Right lobe of liver (tissue), 4 donors: ENCODE measurements around the gene TMOD4.

Source experiments
- POLR2A ChIP-seq: fragments of 450-650 bp; IDR thresholded peaks from one replicate; pipeline ENCODE4 v1.6.1; 2017; ENCODE audit warnings: antibody characterized with exemption, mild to moderate bottlenecking
- TF ChIP-seq, protein P1 (sequence below), 4 donors: fragments of 200-600 bp in 3 of 4; fragments of 450-650 bp in 1 of 4; IDR thresholded peaks; one replicate each; pipeline versions ENCODE4 v1.5.1 to v1.8.0; 2016 to 2022; ENCODE audit warnings: antibody characterized with exemption in 4 of 4, mild to moderate bottlenecking in 2 of 4
- donor health status: DM: no; HTN: no; CAD: no.
- donor health status: DM: no; HTN: no; CAD: no.
- donor health status: DM: no; HTN: yes; CAD: no.

DNA sequence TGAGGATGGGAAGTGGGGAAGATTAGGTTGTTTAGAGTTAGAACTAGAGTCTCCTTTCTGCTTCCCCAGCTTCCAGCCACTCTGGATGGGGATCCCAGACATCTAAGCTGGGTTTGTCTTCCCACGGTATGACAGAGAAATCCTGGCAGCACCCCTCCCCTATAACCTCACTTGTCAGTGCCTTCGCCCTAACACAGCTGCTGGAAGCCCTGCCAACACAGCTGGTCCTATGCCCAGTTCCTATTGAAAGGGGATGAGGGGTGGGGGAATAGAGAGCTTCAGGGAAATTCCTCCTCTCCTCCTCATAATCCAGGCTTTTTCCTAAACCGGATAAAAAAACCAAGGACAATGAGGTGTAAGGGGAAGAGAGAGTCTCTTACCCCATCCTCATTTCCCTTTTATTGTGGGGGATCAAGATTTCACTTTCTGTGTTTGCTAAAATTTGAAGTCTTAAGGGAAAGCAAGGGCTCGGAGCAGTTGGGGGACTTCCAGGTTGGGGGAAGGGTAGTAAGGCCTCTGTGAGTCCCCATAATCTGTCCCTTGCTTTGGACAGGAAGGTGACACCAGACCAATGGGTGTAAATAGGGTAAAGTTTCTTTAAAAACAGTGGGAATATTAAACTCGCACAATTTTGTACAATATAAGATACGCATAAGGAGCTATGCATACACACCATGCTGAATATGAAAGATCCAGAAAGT is 590 bp downstream of the TMOD4 start:
- TF ChIP-seq, protein P1, sequence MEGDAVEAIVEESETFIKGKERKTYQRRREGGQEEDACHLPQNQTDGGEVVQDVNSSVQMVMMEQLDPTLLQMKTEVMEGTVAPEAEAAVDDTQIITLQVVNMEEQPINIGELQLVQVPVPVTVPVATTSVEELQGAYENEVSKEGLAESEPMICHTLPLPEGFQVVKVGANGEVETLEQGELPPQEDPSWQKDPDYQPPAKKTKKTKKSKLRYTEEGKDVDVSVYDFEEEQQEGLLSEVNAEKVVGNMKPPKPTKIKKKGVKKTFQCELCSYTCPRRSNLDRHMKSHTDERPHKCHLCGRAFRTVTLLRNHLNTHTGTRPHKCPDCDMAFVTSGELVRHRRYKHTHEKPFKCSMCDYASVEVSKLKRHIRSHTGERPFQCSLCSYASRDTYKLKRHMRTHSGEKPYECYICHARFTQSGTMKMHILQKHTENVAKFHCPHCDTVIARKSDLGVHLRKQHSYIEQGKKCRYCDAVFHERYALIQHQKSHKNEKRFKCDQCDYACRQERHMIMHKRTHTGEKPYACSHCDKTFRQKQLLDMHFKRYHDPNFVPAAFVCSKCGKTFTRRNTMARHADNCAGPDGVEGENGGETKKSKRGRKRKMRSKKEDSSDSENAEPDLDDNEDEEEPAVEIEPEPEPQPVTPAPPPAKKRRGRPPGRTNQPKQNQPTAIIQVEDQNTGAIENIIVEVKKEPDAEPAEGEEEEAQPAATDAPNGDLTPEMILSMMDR (IDR thresholded peaks at IDR 0.05) = no peak
- TF ChIP-seq POLR2A = no peak
